Astrocyte (in vitro differentiated cells and primary cell): Measurements from ENCODE around the gene ADAM19. TPM values are rescaled to one million over a fixed set of nuclear protein-coding genes. Genes with fewer than 3 reads are reported as not detected.

Source experiments
- DNase-seq: peaks from one replicate; pipeline ENCODE4 v3.0.0-alpha.2; 2010; ENCODE audit warnings: low read depth
- FAIRE-seq: peaks from 2 replicates; lab custom pipeline; 2011; peaks lifted over from hg19 to GRCh38; lab: Jason Lieb, UNC
- H2AFZ ChIP-seq: 2 replicates; pipeline ENCODE4 v1.6.0; 2012; ENCODE audit warnings: low read depth, low read length, inconsistent platforms
- H3K27ac ChIP-seq: 2 replicates; pipeline ENCODE4 v1.5.1; 2011; ENCODE audit warnings: low read depth, low read length, inconsistent platforms
- H3K27me3 ChIP-seq: 2 replicates; pipeline ENCODE4 v1.6.0; 2011; ENCODE audit warnings: low read length, inconsistent platforms; ENCODE audit not compliant: insufficient read depth
- H3K36me3 ChIP-seq: 2 replicates; pipeline ENCODE4 v1.5.1; 2011; ENCODE audit warnings: low read length, inconsistent platforms; ENCODE audit not compliant: insufficient read depth
- H3K4me1 ChIP-seq: 2 replicates; pipeline ENCODE4 v1.5.1; 2011; ENCODE audit warnings: low read length, inconsistent platforms; ENCODE audit not compliant: insufficient read depth
- H3K4me2 ChIP-seq: 2 replicates; pipeline ENCODE4 v1.6.0; 2012; ENCODE audit warnings: low read length, inconsistent platforms
- H3K4me3 ChIP-seq: 2 replicates; pipeline ENCODE4 v1.5.1; 2011; ENCODE audit warnings: low read depth, mild to moderate bottlenecking, low read length, inconsistent platforms; ENCODE audit not compliant: insufficient read depth
- H3K79me2 ChIP-seq: 2 replicates; pipeline ENCODE4 v1.6.0; 2012; ENCODE audit warnings: mild to moderate bottlenecking, low read length, inconsistent platforms; ENCODE audit not compliant: insufficient read depth
- H3K9ac ChIP-seq: 2 replicates; pipeline ENCODE4 v1.6.0; 2012; ENCODE audit warnings: mild to moderate bottlenecking, low read length, inconsistent platforms
- H3K9me3 ChIP-seq: 2 replicates; pipeline ENCODE4 v1.5.1; 2012; ENCODE audit warnings: low read depth, mild to moderate bottlenecking, low read length, inconsistent platforms; ENCODE audit not compliant: insufficient read depth
- H4K20me1 ChIP-seq: 2 replicates; pipeline ENCODE4 v1.6.0; 2012; ENCODE audit warnings: low read length, inconsistent platforms; ENCODE audit not compliant: insufficient read depth
- H3K27ac Mint-ChIP-seq: one replicate; pipeline ENCODE4 v1.8.0; 2021; ENCODE audit warnings: mild to moderate bottlenecking, mixed read lengths; ENCODE audit not compliant: unreplicated experiment
- H3K27me3 Mint-ChIP-seq: one replicate; pipeline ENCODE4 v1.8.0; 2021; ENCODE audit warnings: low read depth, mixed read lengths; ENCODE audit not compliant: unreplicated experiment
- H3K36me3 Mint-ChIP-seq: one replicate; pipeline ENCODE4 v1.8.0; 2021; ENCODE audit warnings: low read depth, mixed read lengths; ENCODE audit not compliant: unreplicated experiment
- H3K4me1 Mint-ChIP-seq: one replicate; pipeline ENCODE4 v1.8.0; 2021; ENCODE audit warnings: low read depth, mixed read lengths; ENCODE audit not compliant: unreplicated experiment
- H3K4me3 Mint-ChIP-seq: one replicate; pipeline ENCODE4 v1.8.0; 2021; ENCODE audit warnings: mild to moderate bottlenecking, moderate library complexity, mixed read lengths; ENCODE audit not compliant: unreplicated experiment
- H3K9me3 Mint-ChIP-seq: one replicate; pipeline ENCODE4 v1.8.0; 2021; ENCODE audit warnings: mild to moderate bottlenecking, mixed read lengths; ENCODE audit not compliant: unreplicated experiment
- EZH2 ChIP-seq: IDR thresholded peaks from 2 replicates; pipeline ENCODE4 v1.6.1; 2012; ENCODE audit warnings: mild to moderate bottlenecking, low read length, inconsistent platforms; ENCODE audit not compliant: insufficient read depth
- total RNA-seq: library from RNA; stranded (reverse); gene quantifications from 2 replicates; pipeline ENCODE4 v1.2.1, GENCODE V29; 2021
- TF ChIP-seq, protein P1 (sequence below): IDR thresholded peaks from 2 replicates; pipeline ENCODE4 v1.5.1; 2011; ENCODE audit warnings: low read depth, mild to moderate bottlenecking, inconsistent platforms, low read length, moderate library complexity; ENCODE audit not compliant: insufficient read depth

ADAM19 gene
- total RNA-seq, 1 donor from 2014 or later = 316 TPM

DNA sequence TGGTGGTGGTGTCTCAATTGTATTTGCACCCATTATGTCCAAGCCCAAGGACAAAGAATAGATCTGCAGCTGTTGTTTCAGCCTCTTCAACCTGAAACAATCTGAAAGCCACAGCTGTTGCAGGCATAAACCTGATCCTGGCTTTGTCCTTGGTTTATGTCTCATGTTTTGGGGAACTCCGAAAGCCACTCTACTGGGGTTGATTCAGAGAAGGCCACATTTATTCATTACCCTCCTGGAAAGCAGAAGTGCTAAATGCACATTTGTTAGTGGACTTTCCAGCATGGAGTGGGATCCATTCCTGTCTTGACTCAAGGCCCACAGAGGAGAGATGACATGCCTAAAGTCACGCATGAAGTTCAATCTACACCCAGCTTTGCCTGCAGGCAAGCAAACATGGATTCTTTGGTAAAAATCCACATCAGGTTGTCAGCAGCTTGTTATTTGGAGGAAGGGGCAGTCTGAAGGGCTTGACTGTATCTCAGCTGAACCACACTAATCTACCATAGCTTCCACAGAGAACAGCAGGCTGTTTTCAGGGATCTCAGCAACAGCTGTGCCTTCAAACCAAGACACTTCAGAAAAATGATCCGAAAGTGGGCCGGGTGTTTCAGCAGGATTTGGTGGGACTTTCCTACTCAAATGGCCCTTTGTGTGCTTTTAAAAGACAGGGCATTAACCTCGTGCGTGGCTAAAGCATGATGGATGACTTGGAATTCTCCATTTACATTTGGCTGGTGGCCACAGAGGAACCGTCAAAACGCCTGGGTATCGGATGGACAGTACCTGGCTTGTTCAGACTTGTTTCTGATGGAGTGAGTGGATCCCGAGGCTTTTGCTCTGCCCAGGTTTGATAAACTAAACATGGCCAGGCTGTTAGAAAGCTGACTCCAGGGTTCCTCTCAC, 36.2 kb upstream of the ADAM19 start:
- no peaks in the 10 kb centered on the region for H3K79me2 ChIP-seq
- H3K4me1 Mint-ChIP-seq = peaks cover 17% of the 10 kb centered on the region
- no peaks in the 10 kb centered on the region for H3K36me3 Mint-ChIP-seq
- H3K36me3 ChIP-seq = no peaks in the 10 kb centered on the region
- no peak overlapping the region for H3K4me2 ChIP-seq
- no peak overlapping the region for H3K4me3 ChIP-seq
- no peak overlapping the region for H3K9ac ChIP-seq
- FAIRE-seq (no peak), DNase-seq (peak; percentile 64)
- H3K4me3 Mint-ChIP-seq = no peak overlapping the region
- peak overlapping the region; percentile 57 for H2AFZ ChIP-seq
- H3K9me3 ChIP-seq = no peaks in the 10 kb centered on the region
- H4K20me1 ChIP-seq = no peaks in the 10 kb centered on the region
- peaks cover 11% of the 10 kb centered on the region for H3K4me1 ChIP-seq
- TF ChIP-seq, protein P1, sequence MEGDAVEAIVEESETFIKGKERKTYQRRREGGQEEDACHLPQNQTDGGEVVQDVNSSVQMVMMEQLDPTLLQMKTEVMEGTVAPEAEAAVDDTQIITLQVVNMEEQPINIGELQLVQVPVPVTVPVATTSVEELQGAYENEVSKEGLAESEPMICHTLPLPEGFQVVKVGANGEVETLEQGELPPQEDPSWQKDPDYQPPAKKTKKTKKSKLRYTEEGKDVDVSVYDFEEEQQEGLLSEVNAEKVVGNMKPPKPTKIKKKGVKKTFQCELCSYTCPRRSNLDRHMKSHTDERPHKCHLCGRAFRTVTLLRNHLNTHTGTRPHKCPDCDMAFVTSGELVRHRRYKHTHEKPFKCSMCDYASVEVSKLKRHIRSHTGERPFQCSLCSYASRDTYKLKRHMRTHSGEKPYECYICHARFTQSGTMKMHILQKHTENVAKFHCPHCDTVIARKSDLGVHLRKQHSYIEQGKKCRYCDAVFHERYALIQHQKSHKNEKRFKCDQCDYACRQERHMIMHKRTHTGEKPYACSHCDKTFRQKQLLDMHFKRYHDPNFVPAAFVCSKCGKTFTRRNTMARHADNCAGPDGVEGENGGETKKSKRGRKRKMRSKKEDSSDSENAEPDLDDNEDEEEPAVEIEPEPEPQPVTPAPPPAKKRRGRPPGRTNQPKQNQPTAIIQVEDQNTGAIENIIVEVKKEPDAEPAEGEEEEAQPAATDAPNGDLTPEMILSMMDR = no peak
- TF ChIP-seq EZH2 = no peak
- H3K27ac Mint-ChIP-seq = no peak overlapping the region
- no peaks in the 10 kb centered on the region for H3K27me3 ChIP-seq
- no peak overlapping the region for H3K27ac ChIP-seq
- H3K27me3 Mint-ChIP-seq = no peaks in the 10 kb centered on the region
- H3K9me3 Mint-ChIP-seq = peaks cover 2% of the 10 kb centered on the region

DNA sequence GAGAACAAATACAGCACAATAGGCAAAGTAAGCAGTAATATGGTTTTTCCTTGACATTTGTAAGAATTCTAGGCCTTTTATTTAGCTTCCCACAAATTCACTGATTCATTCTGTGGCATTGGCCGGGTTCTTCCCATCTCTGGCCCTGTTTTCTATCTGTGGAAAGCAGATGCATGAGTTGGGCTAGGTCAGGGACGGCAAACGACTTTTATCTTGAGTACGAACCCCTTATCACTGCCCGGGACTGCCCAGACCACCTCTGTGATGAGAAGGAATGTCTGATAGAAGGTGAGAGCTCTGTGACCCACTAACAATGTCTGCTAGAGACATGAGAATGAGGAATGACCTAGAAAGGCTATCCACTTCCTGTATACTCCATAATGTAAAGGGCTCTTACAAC, 35.4 kb upstream of the ADAM19 start:
- Histone ChIP-seq H4K20me1 (no peaks in the 10 kb centered on the region), H3K27ac (no peak overlapping the region), H3K79me2 (no peaks in the 10 kb centered on the region), H3K4me2 (no peak overlapping the region), H3K9me3 (no peaks in the 10 kb centered on the region), H3K4me3 (no peak overlapping the region), H3K27me3 (no peaks in the 10 kb centered on the region), H3K9ac (no peak overlapping the region), H2AFZ (peak overlapping the region; percentile 13), H3K4me1 (peaks cover 11% of the 10 kb centered on the region), H3K36me3 (no peaks in the 10 kb centered on the region)
- no peak for FAIRE-seq
- no peaks in the 10 kb centered on the region for H3K36me3 Mint-ChIP-seq
- peaks cover 2% of the 10 kb centered on the region for H3K9me3 Mint-ChIP-seq
- DNase-seq = no peak
- no peaks in the 10 kb centered on the region for H3K27me3 Mint-ChIP-seq
- H3K4me1 Mint-ChIP-seq = peaks cover 20% of the 10 kb centered on the region
- no peak overlapping the region for H3K27ac Mint-ChIP-seq
- no peak overlapping the region for H3K4me3 Mint-ChIP-seq
- TF ChIP-seq, protein P1 = no peak
- no peak for TF ChIP-seq EZH2

DNA sequence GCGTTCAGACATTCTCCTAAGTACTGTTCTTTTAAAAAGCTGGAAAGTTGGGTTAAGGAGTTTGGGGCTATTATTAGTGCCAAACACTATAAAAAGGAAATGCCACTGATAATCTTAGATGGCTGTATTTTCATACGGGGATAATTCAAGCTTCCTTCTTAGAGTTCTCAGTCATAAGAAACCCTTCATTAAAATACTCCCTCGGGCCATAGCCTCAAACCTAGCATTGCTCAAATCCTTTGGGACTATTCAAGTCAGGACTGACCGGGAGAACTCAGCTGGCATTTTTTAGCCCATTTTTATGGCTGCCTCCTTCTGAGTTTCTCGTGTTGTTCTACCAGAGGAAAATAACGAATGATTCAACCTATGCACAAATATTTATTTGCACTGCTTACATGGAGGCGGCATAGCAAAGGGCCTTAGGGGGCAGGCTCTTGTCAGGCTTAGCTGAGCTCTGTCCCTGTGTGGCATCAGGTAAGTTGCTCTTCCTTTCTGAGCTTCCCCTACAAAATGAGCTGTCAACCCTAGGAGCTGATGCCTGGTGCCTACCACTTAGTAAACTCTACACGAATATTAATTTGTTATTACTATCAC, 33.5 kb upstream of the ADAM19 start:
- Histone ChIP-seq H3K4me2 (no peak overlapping the region), H3K27ac (no peak overlapping the region), H4K20me1 (no peaks in the 10 kb centered on the region), H3K36me3 (no peaks in the 10 kb centered on the region), H3K4me1 (peaks cover 18% of the 10 kb centered on the region), H2AFZ (no peak overlapping the region), H3K9ac (no peak overlapping the region), H3K79me2 (no peaks in the 10 kb centered on the region), H3K9me3 (no peaks in the 10 kb centered on the region), H3K4me3 (no peak overlapping the region), H3K27me3 (no peaks in the 10 kb centered on the region)
- Mint-ChIP-seq H3K4me3 (no peak overlapping the region), H3K4me1 (peaks cover 27% of the 10 kb centered on the region), H3K27ac (no peak overlapping the region), H3K9me3 (peaks cover 2% of the 10 kb centered on the region), H3K27me3 (no peaks in the 10 kb centered on the region), H3K36me3 (no peaks in the 10 kb centered on the region)
- FAIRE-seq (no peak), DNase-seq (no peak)
- TF ChIP-seq, protein P1 = no peak
- no peak for TF ChIP-seq EZH2
